K562 (cell line): ENCODE results near the gene CEP128. TPM values are rescaled to one million over a fixed set of nuclear protein-coding genes. Genes with fewer than 3 reads are reported as not detected.

Source experiments
- ATAC-seq: fragments of 200-7000 bp; cut with Tn5 transposase; 3 replicates; pipeline ENCODE4 v1.9.1; 2020; ENCODE audit warnings: moderate library complexity
- BruUV-seq: library from RNA; stranded (reverse); fragments of 400-500 nt; replicated peaks from 2 replicates; lab custom pipeline; 2021; lab: Mats Ljungman, UMichigan
- CTCF ChIA-PET: fragments of 300-600 bp; formaldehyde crosslinking; extraction: SDS; loops from one replicate; lab custom pipeline; 2021; ENCODE audit warnings: low intra/inter-chr PET ratio; lab: Yijun Ruan, JAX
- POLR2A ChIA-PET: fragments of 300-600, 350-650 bp; sonication (Branson Sonifier 250); formaldehyde crosslinking; extraction: SDS; loops from one replicate; lab custom pipeline; 2021; ENCODE audit warnings: antibody characterized with exemption, inconsistent platforms; lab: Yijun Ruan, JAX
- DNase-seq, 4 experiments: peaks; one replicate each; pipeline versions ENCODE4 v3.0.0 to v3.0.0-alpha.2; 2011 to 2018; ENCODE audit warnings: low spot score in 3 of 4, mixed read lengths in 3 of 4; ENCODE audit errors: extremely low read depth in 1 of 4
- FAIRE-seq: peaks from 2 replicates; lab custom pipeline; 2011; peaks lifted over from hg19 to GRCh38; lab: Jason Lieb, UNC
- H2AFZ ChIP-seq: 2 replicates; pipeline ENCODE4 v1.6.0; 2011; ENCODE audit warnings: low read depth, low read length, control low read depth, inconsistent platforms
- H3K27ac ChIP-seq: fragments of 200-600 bp; 3 replicates; pipeline ENCODE4 v1.8.0; 2011; ENCODE audit warnings: low read depth, mild to moderate bottlenecking, control low read depth, inconsistent platforms, low read length, moderate library complexity, mixed read lengths; ENCODE audit errors: extremely low read depth
- H3K27me3 ChIP-seq, 2 experiments: fragments of 300-600 bp in 1 of 2; 2 replicates in 1 of 2; 3 replicates in 1 of 2; pipeline versions ENCODE4 v1.6.0 to v1.8.0; 2011; ENCODE audit warnings: inconsistent platforms in 2 of 2, low read length in 2 of 2, mild to moderate bottlenecking in 1 of 2, mixed read lengths in 1 of 2, moderate library complexity in 1 of 2; ENCODE audit not compliant: control insufficient read depth in 2 of 2, insufficient read depth in 2 of 2
- H3K36me3 ChIP-seq: fragments of 300-600 bp; 3 replicates; pipeline ENCODE4 v1.8.0; 2011; ENCODE audit warnings: mild to moderate bottlenecking, low read length, inconsistent platforms; ENCODE audit not compliant: control insufficient read depth, insufficient read depth
- H3K4me1 ChIP-seq, 2 experiments: fragments of 200-600 bp in 1 of 2; replicated peaks in 1 of 2; 2 replicates in 1 of 2; 3 replicates in 1 of 2; pipeline versions ENCODE4 v1.5.1 to v1.8.0; 2011; ENCODE audit warnings: inconsistent platforms in 2 of 2, low read length in 2 of 2, mild to moderate bottlenecking in 1 of 2, mixed read lengths in 1 of 2, moderate library complexity in 1 of 2; ENCODE audit not compliant: control insufficient read depth in 2 of 2, insufficient read depth in 2 of 2
- H3K4me2 ChIP-seq: 2 replicates; pipeline ENCODE4 v1.6.1; 2011; ENCODE audit warnings: low read length, control low read depth, inconsistent platforms, mixed read lengths; ENCODE audit not compliant: insufficient read depth
- H3K4me3 ChIP-seq: fragments of 200-600 bp; sonication (generic), shearing (Covaris generic); 2 replicates; pipeline ENCODE4 v1.5.1; 2016; ENCODE audit warnings: control low read depth, inconsistent platforms
- H3K79me2 ChIP-seq: fragments of 200-600 bp; 3 replicates; pipeline ENCODE4 v1.8.0; 2011; ENCODE audit warnings: low read length, inconsistent platforms; ENCODE audit not compliant: control insufficient read depth, insufficient read depth
- H3K9ac ChIP-seq, 2 experiments: 2 replicates each; pipeline versions ENCODE4 v1.6.0 to v1.6.1; 2011; ENCODE audit warnings: low read depth in 2 of 2, low read length in 2 of 2, control low read depth in 1 of 2, inconsistent platforms in 1 of 2, mild to moderate bottlenecking in 1 of 2, mixed read lengths in 1 of 2; ENCODE audit not compliant: insufficient read depth in 1 of 2
- H3K9me1 ChIP-seq: one replicate; pipeline ENCODE4 v1.6.0; 2011; ENCODE audit warnings: inconsistent platforms, mild to moderate bottlenecking, low read length, moderate library complexity; ENCODE audit not compliant: control insufficient read depth, insufficient read depth
- H3K9me3 ChIP-seq: replicated peaks from 2 replicates; pipeline ENCODE4 v1.5.1; 2011; ENCODE audit warnings: low read depth, low read length, inconsistent platforms; ENCODE audit not compliant: control insufficient read depth, insufficient read depth
- H4K20me1 ChIP-seq: replicated peaks from 2 replicates; pipeline ENCODE4 v1.6.1; 2011; ENCODE audit warnings: low read length, inconsistent platforms, mixed read lengths; ENCODE audit not compliant: control insufficient read depth, insufficient read depth
- MIER1 ChIP-seq: fragments of 450-650 bp; IDR thresholded peaks from 2 replicates; pipeline ENCODE4 v1.6.1; 2016; ENCODE audit warnings: antibody characterized with exemption, mild to moderate bottlenecking, low read depth
- PRMT5 ChIP-seq: sonication (generic); formaldehyde crosslinking; IDR thresholded peaks from 2 replicates; pipeline ENCODE4 v1.5.0; 2020; ENCODE audit warnings: missing genetic modification reagents
- RFX7 ChIP-seq: fragments of 250-450 bp; sonication (Bioruptor Pico); IDR thresholded peaks from 2 replicates; pipeline ENCODE4 v1.5.1; 2021; ENCODE audit warnings: mild to moderate bottlenecking
- ZBTB26 ChIP-seq: fragments of 450-650 bp; formaldehyde crosslinking; IDR thresholded peaks from 2 replicates; pipeline ENCODE4 v1.4.0; 2022; ENCODE audit warnings: missing genetic modification characterization
- ZNF140 ChIP-seq: fragments of 250-450 bp; sonication (Bioruptor Pico); IDR thresholded peaks from 2 replicates; pipeline ENCODE4 v1.8.0; 2021; ENCODE audit warnings: moderate library complexity, mild to moderate bottlenecking, inconsistent platforms
- ZNF143 ChIP-seq: sonication (generic); formaldehyde crosslinking; IDR thresholded peaks from 2 replicates; pipeline ENCODE4 v1.9.0; 2022; ENCODE audit warnings: mild to moderate bottlenecking, missing genetic modification reagents
- WGBS: fragments of 100-300 bp; shearing (Covaris generic); methylation state at CpG from one replicate; pipeline ENCODE4 v1.1.6; 2016; ENCODE audit warnings: low coverage, mixed read lengths; ENCODE audit not compliant: insufficient coverage; ENCODE audit errors: missing lambda C conversion rate; 5-methylcytosine and 5-hydroxymethylcytosine counted together
- in situ Hi-C: fragments of 300-500 bp; cut with MboI; formaldehyde crosslinking; loops from 4 replicates; pipeline ENCODE4 v1.15.0; 2018; ENCODE audit warnings: inconsistent platforms, mixed read lengths
- intact Hi-C: fragments of 100-400 bp; cut with micrococcal nuclease; formaldehyde crosslinking; loops from 2 replicates; pipeline ENCODE4 v1.14.2; 2022
- polyA plus RNA-seq, 8 experiments: library from polyadenylated mRNA; depleted of rRNA in 4 of 8; stranded (reverse) in 5 of 8; unstranded in 3 of 8; fragments of >200 nt; fragmentation: Nextera tagmentation in 2 of 8; fragmentation: Illumina TruSeq in 1 of 8; extraction: Ambion mirVana in 2 of 8; extraction: Trizol in 1 of 8; gene quantifications; 2 replicates each; pipeline versions ENCODE4 v1.2.1 to v1.2.3, GENCODE V29; 2011 to 2014; ENCODE audit warnings: inconsistent platforms in 1 of 8, missing spikeins in 1 of 8
- total RNA-seq, 7 experiments: library from RNA; depleted of rRNA in 6 of 7; stranded (reverse); fragments of >200 nt in 6 of 7; fragmentation: Illumina TruSeq in 2 of 7; extraction: Trizol in 2 of 7; gene quantifications; 2 replicates each; pipeline versions ENCODE4 v1.2.1 to v1.2.3, GENCODE V29; 2011 to 2021; ENCODE audit warnings: low replicate concordance in 1 of 7

CEP128 gene
- total and polyA plus RNA-seq, 9 of the 15 experiments (the other 6 are each of a cell fraction or from before 2014, with no cell fraction given): 2.3 to 9.2 (median 4.6) TPM

GRCh38 chr14:80847070-80847469 lies 94.5 kb downstream of the CEP128 start:
- Histone ChIP-seq H3K9me3 (no peaks in the 10 kb centered on the region), H2AFZ (no peak overlapping the region), H3K36me3 (no peaks in the 10 kb centered on the region), H3K79me2 (no peaks in the 10 kb centered on the region), H3K4me2 (no peak overlapping the region), H3K4me1 (no peaks in the 10 kb centered on the region), H3K9me1 (no peaks in the 10 kb centered on the region), H4K20me1 (no peaks in the 10 kb centered on the region), H3K27me3 (no peaks in the 10 kb centered on the region), H3K4me3 (no peak overlapping the region), H3K27ac (no peak overlapping the region), H3K9ac (no peak overlapping the region)
- no peak for FAIRE-seq
- ChIA-PET CTCF (no interaction called here), POLR2A (no interaction called here)
- intact Hi-C loops: loop anchor here (10.0 kb wide), 1 partner anchor 792 kb away; no protein-coding TSS in a partner anchor
- WGBS: 11% methylated on average over 2 of the region's 2 CpGs
- TF ChIP-seq ZBTB26 (no peak), RFX7 (CRISPR knock-in tag) (no peak), ZNF143 (no peak), ZNF140 (CRISPR knock-in tag) (no peak), MIER1 (no peak), PRMT5 (CRISPR knock-in tag) (no peak)
- no peak for DNase-seq
- no TSS peak for BruUV-seq
- no peak for ATAC-seq
- in situ Hi-C loops: loop anchor here (25.0 kb wide), 1 partner anchor 1885 kb away; no protein-coding TSS in a partner anchor
